HG02938 (cell line): ENCODE measurements around the gene DAAM1.

Experiments used
- ATAC-seq: cut with Tn5 transposase; IDR thresholded peaks from one replicate; pipeline ENCODE4 v1.9.1; 2021; ENCODE audit warnings: mild to moderate bottlenecking, moderate library complexity; ENCODE audit not compliant: unreplicated experiment

Gene DAAM1

DNA sequence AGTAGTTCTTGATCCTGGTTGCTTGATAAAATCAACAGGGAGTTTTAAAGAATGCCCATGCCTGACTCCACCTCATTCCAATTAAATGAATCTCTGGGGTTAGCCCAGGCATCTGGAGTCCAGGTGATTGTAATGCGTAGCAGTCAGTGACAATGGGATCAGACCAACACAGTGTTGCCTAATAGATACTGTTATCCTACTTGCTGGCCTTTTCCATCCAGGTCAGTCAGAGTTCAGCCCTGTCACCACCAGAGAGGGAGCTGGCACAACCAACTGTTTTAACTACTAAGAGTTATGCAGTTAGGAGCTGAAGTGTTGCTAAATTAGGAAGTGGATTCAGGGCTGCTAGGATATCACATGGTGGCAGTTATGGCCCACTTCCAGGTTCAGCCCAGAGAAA is 169.6 kb downstream of the DAAM1 start:
- no peak for ATAC-seq

DNA sequence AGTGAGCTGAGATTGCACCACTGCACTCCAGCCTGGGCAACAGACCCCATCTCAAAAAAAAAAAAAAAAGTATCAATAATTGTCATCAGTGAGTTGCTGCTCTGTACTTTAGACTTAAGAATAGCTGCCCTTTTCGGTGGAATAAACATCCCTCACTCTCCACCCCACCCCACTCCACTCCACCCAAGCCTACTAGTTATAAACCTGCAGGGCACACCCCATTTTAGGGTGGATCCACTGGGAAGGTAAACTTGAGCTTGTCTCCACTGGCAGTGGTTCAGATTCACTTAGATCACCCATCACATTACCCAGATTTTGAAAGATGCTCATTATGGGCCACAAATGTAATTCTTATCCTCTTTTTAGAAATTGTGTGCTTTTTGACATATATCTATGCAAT is 170.3 kb downstream of the DAAM1 start:
- no peak for ATAC-seq

DNA sequence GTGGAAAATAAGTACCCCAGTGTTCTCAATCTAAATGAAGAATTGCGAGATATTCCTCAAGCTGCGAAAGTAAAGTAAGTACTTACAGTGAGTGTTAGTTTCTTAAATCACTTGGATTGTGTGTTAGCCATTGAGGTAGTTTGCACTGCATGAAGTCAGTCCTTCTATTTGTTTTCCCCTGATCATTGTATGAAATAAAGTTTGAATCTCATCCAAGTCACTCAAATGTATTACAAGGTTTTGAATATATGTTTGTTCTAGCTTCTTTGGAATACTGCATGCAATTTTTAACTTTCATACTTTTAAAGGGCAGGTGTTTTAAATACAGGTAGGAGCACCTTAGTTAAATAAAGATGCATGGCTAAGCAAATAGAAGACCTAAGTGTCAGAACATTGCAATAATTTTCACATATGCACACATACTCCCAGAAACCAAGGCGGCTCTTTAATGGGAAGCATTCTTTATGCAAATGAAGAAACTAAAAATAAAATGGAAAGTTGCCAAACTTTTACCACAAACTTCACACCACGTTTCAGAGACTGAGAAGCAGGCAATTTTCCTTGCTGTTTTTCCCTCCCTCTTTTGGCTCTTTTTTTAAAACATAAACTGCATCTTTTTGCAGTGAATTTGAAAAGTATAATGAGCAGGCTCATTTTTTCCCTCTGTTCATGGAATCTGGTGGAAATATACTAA is 171.1 kb downstream of the DAAM1 start:
- no peak for ATAC-seq

DNA sequence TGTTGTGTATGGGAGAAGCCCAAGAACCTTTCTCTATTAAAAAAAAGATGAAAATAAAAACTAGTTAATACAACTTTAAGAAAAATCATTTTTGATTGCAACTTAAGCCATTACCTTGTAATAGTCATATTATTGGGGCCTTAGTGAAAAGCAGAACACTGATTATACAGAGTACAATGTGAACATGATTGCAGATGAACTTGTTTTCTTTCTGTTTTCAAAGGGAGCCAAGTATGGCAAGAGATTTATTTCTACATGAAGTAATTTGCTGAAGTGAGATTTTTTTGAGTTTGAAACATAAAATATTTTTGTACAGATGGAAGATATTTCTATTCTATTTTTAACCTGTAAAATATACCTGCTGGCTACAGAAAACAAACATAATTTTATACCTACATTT is 171.8 kb downstream of the DAAM1 start:
- ATAC-seq: no peak

DNA sequence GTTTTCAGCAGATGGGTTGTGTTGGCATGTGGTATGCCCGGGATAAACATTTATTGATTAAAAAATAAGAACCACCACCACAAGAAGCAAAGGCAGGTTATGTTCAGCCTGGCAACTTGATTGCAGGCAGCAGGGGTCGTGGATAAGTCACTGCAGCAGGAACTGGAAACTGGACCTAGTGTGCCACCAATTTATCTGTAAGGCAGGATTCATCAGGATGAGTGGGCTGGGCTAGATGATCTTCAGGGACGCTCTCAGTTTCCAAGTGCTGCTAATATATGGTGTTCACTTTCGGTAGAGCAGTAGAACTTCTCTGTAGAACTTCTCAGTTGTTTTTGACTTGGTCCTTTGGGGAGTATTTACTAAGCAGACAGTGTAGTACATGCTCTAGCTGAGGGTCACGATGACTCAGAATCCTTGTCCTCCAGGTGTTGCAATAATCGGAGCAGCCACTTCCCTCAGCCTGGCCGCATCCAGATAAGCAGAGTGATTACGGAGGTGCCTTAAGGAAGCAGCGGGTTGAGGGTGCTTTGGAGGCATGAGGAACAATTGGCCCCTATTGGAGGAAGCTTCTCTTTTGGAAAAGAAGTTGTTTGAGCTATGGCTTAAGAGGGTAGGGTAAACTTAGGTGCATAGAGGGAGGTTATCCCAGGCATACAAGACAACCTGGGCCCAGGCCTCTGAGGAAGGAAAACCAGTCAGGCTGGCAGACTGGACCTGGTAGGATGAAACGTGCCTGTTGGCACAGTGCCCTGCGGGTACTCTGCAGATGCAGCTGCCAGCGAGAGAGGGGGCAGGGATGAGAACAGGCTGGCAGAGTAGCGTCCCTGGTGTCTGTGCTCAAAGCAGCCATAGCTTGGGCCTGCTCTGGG is 172.7 kb downstream of the DAAM1 start:
- ATAC-seq: no peak

DNA sequence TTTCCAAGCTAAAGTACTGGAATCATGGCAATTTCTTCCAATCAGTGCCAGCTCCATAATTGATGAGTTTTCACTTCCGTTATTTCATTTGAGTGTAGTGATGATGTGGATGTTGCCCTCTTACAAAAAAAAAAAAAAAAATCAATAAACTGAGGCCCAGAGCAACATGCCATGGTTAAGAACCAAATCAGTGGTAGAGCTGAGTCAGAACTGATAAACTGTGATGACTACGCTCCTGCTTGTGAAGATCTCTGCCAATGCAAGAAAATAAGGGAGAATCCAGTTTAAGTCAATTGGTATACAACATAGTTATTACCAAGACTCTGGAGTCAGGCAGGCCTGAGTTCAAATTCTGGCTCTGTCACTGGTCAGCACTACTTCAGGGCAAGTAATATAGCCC is 174.0 kb downstream of the DAAM1 start:
- ATAC-seq: no peak

DNA sequence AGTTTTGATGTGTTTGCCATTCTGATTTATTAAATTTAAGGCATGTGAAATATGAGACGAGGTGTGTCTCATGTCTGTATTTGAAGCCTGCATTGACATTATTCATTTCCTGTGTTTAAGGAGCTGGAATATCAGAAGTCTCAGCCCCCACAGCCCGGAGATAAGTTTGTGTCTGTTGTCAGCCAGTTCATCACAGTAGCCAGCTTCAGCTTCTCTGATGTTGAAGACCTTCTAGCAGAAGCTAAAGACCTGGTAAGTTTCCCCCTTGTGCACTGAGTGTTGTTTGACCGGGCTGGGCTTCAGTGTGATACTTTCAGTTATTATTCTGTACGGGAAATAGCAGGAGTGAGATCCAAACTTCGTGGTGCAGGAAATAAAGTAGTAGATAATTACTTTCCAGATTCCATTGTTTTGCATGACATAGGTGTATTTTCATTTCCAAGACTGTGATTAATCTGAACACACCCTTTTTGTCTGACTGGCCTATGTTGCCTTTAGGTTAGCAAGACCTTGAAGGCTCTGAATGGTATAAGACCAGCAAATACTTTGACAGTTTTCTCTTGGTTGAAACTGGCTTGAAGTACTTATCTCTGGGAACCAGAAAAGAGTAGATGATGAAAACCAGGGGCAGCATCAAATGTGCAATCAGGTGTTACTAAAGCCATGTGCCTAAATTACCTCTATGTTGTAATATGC is 175.2 kb downstream of the DAAM1 start:
- no peak for ATAC-seq

DNA sequence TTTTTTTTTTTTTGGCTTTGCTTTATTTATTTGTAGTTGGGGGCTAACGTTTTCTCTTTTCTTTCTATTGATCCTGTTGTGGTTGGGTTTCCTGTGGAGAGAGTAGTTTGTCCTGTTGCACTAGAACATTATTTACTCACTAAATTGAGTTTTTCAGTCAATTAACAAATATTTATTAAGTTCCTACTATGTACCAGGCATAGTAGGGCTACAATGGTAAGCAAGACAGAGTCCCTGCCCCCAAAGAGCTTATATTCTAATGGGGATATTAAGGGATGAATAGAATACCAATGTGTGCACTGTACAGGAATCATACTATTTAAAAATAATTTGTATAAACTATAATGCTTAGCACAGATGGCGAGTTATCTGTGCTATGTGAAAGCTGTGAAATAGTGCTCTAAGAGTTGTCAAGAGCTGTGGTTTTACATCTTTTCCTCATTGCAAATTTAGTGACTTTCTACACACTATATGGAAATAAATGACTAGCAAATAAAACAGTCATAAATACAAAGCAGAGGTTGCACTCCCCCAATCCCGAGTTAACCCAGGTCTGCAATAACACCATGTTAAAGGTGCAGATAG is 181.8 kb downstream of the DAAM1 start:
- ATAC-seq: no peak

GRCh38 chr14:59371771-59372170 is 183.3 kb downstream of the DAAM1 start:
- no peak for ATAC-seq

DNA sequence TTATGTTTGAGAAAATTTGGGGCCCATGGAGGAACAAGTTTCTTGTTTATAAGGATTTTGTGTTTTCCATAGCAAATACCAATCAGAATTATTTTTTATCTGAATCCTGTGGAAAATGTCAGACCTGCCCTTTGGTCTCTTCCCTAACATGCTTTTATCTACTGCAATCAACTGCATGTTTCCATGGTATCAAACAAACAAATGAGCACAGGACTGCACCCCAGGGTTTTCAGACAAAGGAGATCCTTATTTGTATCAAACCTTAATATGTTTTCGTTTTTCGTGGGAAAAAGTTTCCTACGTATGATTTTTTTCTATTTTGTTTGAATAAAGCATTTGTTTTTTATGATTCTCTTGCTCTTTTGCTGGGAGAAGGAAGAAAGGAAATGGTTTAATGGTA is 185.6 kb downstream of the DAAM1 start:
- no peak for ATAC-seq

- ATAC-seq: no peak
Measured at GRCh38 chr14:59376686-59377085, 188.2 kb downstream of the DAAM1 start.

DNA sequence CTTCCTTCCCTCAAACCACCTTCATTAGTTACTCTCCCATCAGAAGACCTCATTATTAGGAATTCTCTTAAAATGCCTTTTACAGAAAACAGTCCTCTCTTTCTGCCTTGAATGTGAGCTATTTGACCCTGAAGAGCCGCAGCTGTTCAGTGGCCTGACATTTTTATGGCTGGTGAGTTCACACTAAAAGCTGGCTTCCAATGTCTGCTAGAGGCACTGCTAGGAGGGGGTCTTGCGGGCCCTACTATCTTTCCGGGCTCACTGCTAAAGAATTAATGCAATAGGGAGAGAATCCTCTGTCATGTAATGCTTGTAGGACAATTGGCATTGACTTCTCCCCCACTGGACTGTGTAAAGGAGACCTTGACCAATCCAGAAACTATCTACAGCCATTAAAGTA is 189.0 kb downstream of the DAAM1 start:
- no peak for ATAC-seq

DNA sequence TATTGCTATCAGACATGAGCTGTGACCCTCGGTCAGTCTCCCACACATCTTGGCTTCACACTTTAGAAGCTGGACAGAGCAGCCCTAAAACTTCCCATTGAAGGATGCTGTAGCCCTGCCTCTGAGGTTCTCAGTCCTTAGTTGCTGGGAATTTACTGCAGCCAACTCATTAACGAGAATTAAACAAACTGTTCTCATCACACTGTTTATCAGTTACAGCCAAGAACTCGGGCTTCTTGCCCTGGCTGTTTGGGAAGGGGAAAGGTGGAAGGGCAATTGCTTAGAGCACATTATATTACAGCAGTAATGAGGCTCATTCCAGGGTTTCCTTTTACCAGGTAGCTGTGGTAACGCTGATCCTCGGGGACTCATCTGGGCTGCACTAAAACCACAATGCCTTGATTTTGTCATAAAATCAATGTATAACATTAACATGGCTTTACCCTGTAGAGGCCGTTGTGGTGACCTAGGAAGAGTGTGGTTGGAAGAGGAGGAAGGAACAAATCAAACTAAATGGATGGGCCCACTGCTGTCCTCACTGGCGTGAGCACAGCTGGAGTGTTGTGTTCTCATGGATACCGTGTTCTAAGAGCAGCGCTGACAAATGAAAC is 189.6 kb downstream of the DAAM1 start:
- ATAC-seq: no peak

DNA sequence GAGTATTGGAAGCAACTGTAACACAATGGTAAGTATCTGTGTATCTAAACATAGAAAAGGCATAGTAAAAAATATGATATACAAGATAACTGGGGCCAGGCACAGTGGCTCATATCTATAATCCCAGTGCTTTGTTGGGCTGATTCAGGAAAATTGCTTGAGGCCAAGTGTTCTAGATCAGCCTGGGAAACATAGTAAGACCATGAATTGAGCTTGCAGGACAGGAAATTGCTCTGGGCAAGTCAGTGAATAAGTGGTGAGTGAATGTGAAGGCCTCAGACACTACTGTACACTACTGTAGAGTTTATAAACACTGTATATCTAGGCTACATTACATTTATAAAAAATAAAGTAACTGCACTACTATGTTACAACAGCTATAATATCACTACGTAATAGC is 201.5 kb downstream of the DAAM1 start:
- no peak for ATAC-seq

- ATAC-seq: no peak
Measured at GRCh38 chr14:59391388-59391787, 202.9 kb downstream of the DAAM1 start.

DNA sequence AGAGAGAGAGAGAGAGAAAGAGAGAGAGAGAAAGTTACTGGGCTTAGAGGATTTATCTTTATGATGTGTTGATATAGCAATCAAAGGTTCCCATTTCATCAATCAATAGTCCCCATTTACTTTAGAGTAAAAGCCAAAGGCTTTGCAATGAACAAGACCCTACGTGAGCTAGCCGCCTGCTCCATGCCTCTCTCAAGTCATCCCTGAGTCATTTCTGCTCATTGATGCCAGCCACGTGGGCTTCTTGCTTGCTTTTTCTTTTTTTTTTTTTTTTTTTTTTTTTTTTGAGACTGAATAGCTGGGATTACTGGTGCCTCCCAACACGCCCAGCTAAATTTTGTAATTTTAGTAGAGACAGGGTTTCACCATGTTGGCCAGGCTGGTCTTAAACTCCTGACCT is 205.8 kb downstream of the DAAM1 start:
- ATAC-seq: no peak

- ATAC-seq: no peak
Measured at GRCh38 chr14:59395672-59396071, 207.2 kb downstream of the DAAM1 start.

DNA sequence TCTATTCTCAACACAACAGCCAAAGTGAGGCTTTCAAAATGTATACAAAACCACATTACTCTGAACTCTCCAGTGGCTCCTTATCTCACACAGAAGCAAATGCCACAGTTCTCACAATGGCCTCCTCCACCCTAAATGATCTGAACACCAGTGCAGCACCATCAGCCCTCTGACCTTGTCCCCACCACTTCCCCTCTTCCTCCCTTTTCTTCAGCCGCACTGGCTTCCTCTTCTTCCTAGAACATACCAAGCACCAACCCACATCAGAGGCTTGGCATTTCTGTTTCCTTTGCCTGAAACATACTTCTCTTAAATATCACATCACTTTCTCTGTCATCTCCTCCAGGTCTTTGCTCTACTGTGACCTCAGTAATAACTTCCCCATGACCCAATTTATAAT is 210.4 kb downstream of the DAAM1 start:
- ATAC-seq: no peak

- ATAC-seq: no peak
Measured at GRCh38 chr14:59406454-59407245, 218.2 kb downstream of the DAAM1 start.
